ENCODE results near the gene CALML3. TPM values are rescaled to one million over a fixed set of nuclear protein-coding genes. Genes with fewer than 3 reads are reported as not detected.

The CALML3 gene
- total and polyA plus RNA-seq, 2 donors (not counting 1 experiment from before 2014, with no cell fraction given) = not detected

GRCh38 chr10:5486853-5487235 is 37.9 kb upstream of the CALML3 start:
- Mint-ChIP-seq H3K4me1 (peaks cover 9% of the 10 kb centered on the region), H3K27me3 (peaks cover 6% of the 10 kb centered on the region), H3K4me3 (no peak overlapping the region), H3K27ac (no peak overlapping the region), H3K9me3 (ENCODE audit: insufficient read depth) (no peaks in the 10 kb centered on the region)
- Histone ChIP-seq H3K9ac (ENCODE audit: low read length) (no peak overlapping the region), H3K4me1 (ENCODE audit: control insufficient read depth in 2 of 2, insufficient read depth in 2 of 2, low read length in 2 of 2) (peaks cover 0 to 9% of the 10 kb centered on the region in 2 donors), H3K79me2 (ENCODE audit: control insufficient read depth, insufficient read depth, low read length) (no peaks in the 10 kb centered on the region), H2AFZ (ENCODE audit: insufficient read depth, low read depth, low read length, poor library complexity, severe bottlenecking) (no peak overlapping the region), H4K20me1 (ENCODE audit: control insufficient read depth, insufficient read depth, low read length, poor library complexity, severe bottlenecking) (no peaks in the 10 kb centered on the region), H3K27me3 (replicated peaks in 1 of 4; ENCODE audit: control extremely low read depth in 1 of 4, control insufficient read depth in 3 of 4, insufficient read depth in 4 of 4, low read length in 3 of 4) (peaks cover 0 to 5% (median 0%) of the 10 kb centered on the region in 4 experiments), H3K9me3 (ENCODE audit: control extremely low read depth in 1 of 3, control insufficient read depth in 2 of 3, insufficient read depth in 1 of 3, low read length in 2 of 3) (peaks cover 0 to 3% (median 0%) of the 10 kb centered on the region in 3 donors), H3K4me3 (ENCODE audit: control extremely low read depth in 1 of 5, extremely low read depth in 1 of 5, insufficient read depth in 1 of 5, low read depth in 2 of 5, low read length in 4 of 5) (no peak overlapping the region), H3K27ac (ENCODE audit: low read length in 2 of 2) (no peak overlapping the region), H3K36me3 (replicated peaks in 1 of 2; ENCODE audit: control extremely low read depth in 1 of 2, control insufficient read depth in 1 of 2, extremely low read depth in 1 of 2, insufficient read depth in 2 of 2, low read length in 1 of 2) (no peaks in the 10 kb centered on the region), H3K4me2 (replicated peaks; ENCODE audit: low read depth, low read length, poor library complexity, severe bottlenecking) (no peak overlapping the region)
- DNase-seq (no peak), ATAC-seq (ENCODE audit: low read depth) (no peak)
- ChIA-PET POLR2A (no interaction called here), CTCF (no interaction called here)
- WGBS (ENCODE audit: insufficient coverage) = 81% methylated on average over 9 of the region's 9 CpGs
- TF ChIP-seq CTCF (IDR thresholded peaks at IDR 0.05) (no peak), EZH2 (IDR thresholded peaks at IDR 0.05; ENCODE audit: borderline replicate concordance, insufficient read depth, low read depth, low read length, poor library complexity, severe bottlenecking) (no peak)
- intact Hi-C loops (cut with micrococcal nuclease) = no loop called here

GRCh38 chr10:5488272-5489161 is 36.2 kb upstream of the CALML3 start:
- intact Hi-C loops (cut with micrococcal nuclease) = no loop called here
- ATAC-seq (ENCODE audit: low read depth) = no peak

More at GRCh38 chr10:5488272-5489161, 36.2 kb upstream of the CALML3 start:
- ChIA-PET CTCF (no interaction called here), POLR2A (no interaction called here)
- H3K27ac ChIP-seq (ENCODE audit: low read length in 2 of 2) = no peak overlapping the region
- no peak overlapping the region for H3K9ac ChIP-seq (ENCODE audit: low read length)
- TF ChIP-seq CTCF (IDR thresholded peaks at IDR 0.05) (no peak), EZH2 (IDR thresholded peaks at IDR 0.05; ENCODE audit: borderline replicate concordance, insufficient read depth, low read depth, low read length, poor library complexity, severe bottlenecking) (no peak)
- H3K4me2 ChIP-seq (replicated peaks; ENCODE audit: low read depth, low read length, poor library complexity, severe bottlenecking) = no peak overlapping the region
- H2AFZ ChIP-seq (ENCODE audit: insufficient read depth, low read depth, low read length, poor library complexity, severe bottlenecking) = no peak overlapping the region
- H3K79me2 ChIP-seq (ENCODE audit: control insufficient read depth, insufficient read depth, low read length) = no peaks in the 10 kb centered on the region
- WGBS (ENCODE audit: insufficient coverage) = 95% methylated on average over 27 of the region's 27 CpGs
- Mint-ChIP-seq H3K27me3 (peaks cover 6% of the 10 kb centered on the region), H3K27ac (no peak overlapping the region), H3K4me1 (peaks cover 9% of the 10 kb centered on the region), H3K4me3 (no peak overlapping the region), H3K9me3 (ENCODE audit: insufficient read depth) (peaks cover 3% of the 10 kb centered on the region)
- no peak for DNase-seq
- peaks cover 0 to 5% (median 0%) of the 10 kb centered on the region in 4 experiments for H3K27me3 ChIP-seq (replicated peaks in 1 of 4; ENCODE audit: control extremely low read depth in 1 of 4, control insufficient read depth in 3 of 4, insufficient read depth in 4 of 4, low read length in 3 of 4)
- H3K4me3 ChIP-seq (ENCODE audit: control extremely low read depth in 1 of 5, extremely low read depth in 1 of 5, insufficient read depth in 1 of 5, low read depth in 2 of 5, low read length in 4 of 5) = no peak overlapping the region
- H4K20me1 ChIP-seq (ENCODE audit: control insufficient read depth, insufficient read depth, low read length, poor library complexity, severe bottlenecking) = no peaks in the 10 kb centered on the region
- H3K36me3 ChIP-seq (replicated peaks in 1 of 2; ENCODE audit: control extremely low read depth in 1 of 2, control insufficient read depth in 1 of 2, extremely low read depth in 1 of 2, insufficient read depth in 2 of 2, low read length in 1 of 2) = no peaks in the 10 kb centered on the region
- peaks cover 0 to 13% (median 2%) of the 10 kb centered on the region in 3 donors for H3K9me3 ChIP-seq (ENCODE audit: control extremely low read depth in 1 of 3, control insufficient read depth in 2 of 3, insufficient read depth in 1 of 3, low read length in 2 of 3)
- H3K4me1 ChIP-seq (ENCODE audit: control insufficient read depth in 2 of 2, insufficient read depth in 2 of 2, low read length in 2 of 2) = peaks cover 0 to 9% of the 10 kb centered on the region in 2 donors

Measured in B cell (primary cell).